Astrocyte of the cerebellum (primary cell): ENCODE measurements around the gene DHH.

ENCODE experiments used
- DNase-seq: peaks from one replicate; pipeline ENCODE4 v3.0.0-alpha.2; 2011; ENCODE audit warnings: low read depth
- H3K4me3 ChIP-seq: 2 replicates; pipeline ENCODE4 v1.5.1; 2011; ENCODE audit warnings: mild to moderate bottlenecking, low read depth, low read length, moderate library complexity
- CTCF ChIP-seq: IDR thresholded peaks from 2 replicates; pipeline ENCODE4 v1.5.1; 2012; ENCODE audit warnings: low read length, low read depth, moderate library complexity, mild to moderate bottlenecking; ENCODE audit errors: missing control alignments
- in situ Hi-C: cut with HindIII; loops from 2 replicates; pipeline ENCODE4 v1.10.0; 2017; ENCODE audit warnings: low sequenced_read_pairs

Gene DHH

GRCh38 chr12:49051373-49051764 is 43.2 kb downstream of the DHH start:
- DNase-seq, result no peak
- no peak for TF ChIP-seq CTCF
- in situ Hi-C loops, result no loop called here
- H3K4me3 ChIP-seq, result no peak overlapping the region

GRCh38 chr12:49050507-49051372 is 43.9 kb downstream of the DHH start:
- no peak overlapping the region for H3K4me3 ChIP-seq
- in situ Hi-C loops, result no loop called here
- no peak for DNase-seq
- no peak for TF ChIP-seq CTCF

GRCh38 chr12:49049566-49050224 is 44.9 kb downstream of the DHH start:
- in situ Hi-C loops, result no loop called here
- peak; percentile 45 for DNase-seq
- no peak for TF ChIP-seq CTCF
- H3K4me3 ChIP-seq, result no peak overlapping the region

- in situ Hi-C loops, result no loop called here
- TF ChIP-seq CTCF, result no peak
- no peak overlapping the region for H3K4me3 ChIP-seq
Observed at GRCh38 chr12:49048953-49049352, 45.6 kb downstream of the DHH start.

GRCh38 chr12:49046129-49046895 is 48.3 kb downstream of the DHH start:
- DNase-seq, result no peak
- no peak overlapping the region for H3K4me3 ChIP-seq
- in situ Hi-C loops, result no loop called here
- no peak for TF ChIP-seq CTCF

More at GRCh38 chr12:49048953-49049352, 45.6 kb downstream of the DHH start:
- DNase-seq, result no peak

GRCh38 chr12:49044660-49045059 is 49.9 kb downstream of the DHH start:
- no peak for TF ChIP-seq CTCF
- DNase-seq, result no peak
- no peak overlapping the region for H3K4me3 ChIP-seq
- in situ Hi-C loops, result no loop called here
